NCI-H526 (cell line): Measurements from ENCODE around the gene NT5C1B.

Experiments
- DNase-seq, 2 experiments: peaks; one replicate each; lab custom pipeline; 2025; lab: John Stamatoyannopoulos, UW

Gene NT5C1B

DNA sequence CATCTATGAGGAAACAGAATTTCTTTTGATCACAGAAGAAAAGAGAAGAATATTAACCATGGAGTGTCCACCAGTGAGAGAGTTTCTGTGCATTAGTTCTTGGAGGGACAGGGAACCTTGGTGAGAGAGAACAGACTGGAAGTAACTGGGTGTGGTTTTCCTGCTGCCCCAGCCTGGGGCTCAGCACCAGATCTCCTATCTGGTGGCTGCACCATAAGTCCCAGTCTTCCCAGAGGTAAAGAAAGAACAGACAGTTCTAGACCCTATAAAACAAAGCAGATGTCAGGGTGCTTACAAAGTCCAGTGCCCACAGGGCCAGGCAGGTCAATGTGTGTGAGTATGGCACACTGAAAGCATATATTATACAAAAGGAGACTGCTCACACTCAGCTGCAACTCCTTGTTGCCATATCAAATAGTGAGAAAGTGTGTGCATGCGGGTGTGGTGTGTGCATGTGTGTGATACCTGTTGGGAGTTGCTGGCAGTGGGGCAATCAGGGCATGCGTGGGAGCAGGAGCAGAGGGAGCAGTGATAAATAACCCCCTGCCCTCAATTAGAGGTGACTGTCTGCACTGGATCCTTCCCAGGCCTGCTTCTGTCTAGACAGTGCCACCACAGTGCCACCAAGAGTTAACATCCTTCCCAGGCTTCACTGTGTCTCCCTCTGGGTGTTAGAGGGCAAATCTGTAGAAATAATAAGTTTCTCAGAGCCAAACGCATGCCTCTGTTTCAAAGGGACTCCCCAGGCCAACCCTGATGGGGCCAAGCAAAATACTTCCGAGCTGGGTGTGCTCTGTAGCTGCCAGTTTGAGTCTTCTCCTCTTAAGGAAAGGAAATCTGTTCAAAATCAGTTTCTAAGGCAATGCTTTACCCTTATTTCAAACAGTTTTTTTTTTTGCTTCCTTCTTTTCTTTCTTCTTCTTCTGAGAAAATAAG, 74.6 kb downstream of the NT5C1B start:
- no peak for DNase-seq
